GOT3 (cell line): Measurements from ENCODE around the gene AGT.
"Not testable (repeated sequence)": the region's sequence is repeated elsewhere in the genome, so short reads cannot be mapped to it uniquely, and the experiment has no call there.

Source experiments
- DNase-seq: peaks from one replicate; lab custom pipeline; 2025; ENCODE audit warnings: mixed read lengths; lab: John Stamatoyannopoulos, UW

Gene AGT

GRCh38 chr1:230691615-230692014, 22.3 kb downstream of the AGT start:
- DNase-seq = no peak

- no peak for DNase-seq
Observed at GRCh38 chr1:230690101-230690500, 23.8 kb downstream of the AGT start.

GRCh38 chr1:230686747-230687146, 27.2 kb downstream of the AGT start:
- DNase-seq = no peak

GRCh38 chr1:230684998-230685397, 28.9 kb downstream of the AGT start:
- no peak for DNase-seq

- no peak for DNase-seq
Observed at GRCh38 chr1:230684146-230684545, 29.8 kb downstream of the AGT start.

GRCh38 chr1:230682882-230683610, 30.9 kb downstream of the AGT start:
- no peak for DNase-seq

- no peak for DNase-seq
Observed at GRCh38 chr1:230682274-230682673, 31.6 kb downstream of the AGT start.

GRCh38 chr1:230681599-230681998, 32.3 kb downstream of the AGT start:
- no peak for DNase-seq

- no peak for DNase-seq
Observed at GRCh38 chr1:230680300-230681025, 33.5 kb downstream of the AGT start.

- DNase-seq = no peak
Observed at GRCh38 chr1:230679825-230680224, 34.1 kb downstream of the AGT start.

- DNase-seq = no peak
Observed at GRCh38 chr1:230679192-230679591, 34.7 kb downstream of the AGT start.

GRCh38 chr1:230677200-230677599, 36.7 kb downstream of the AGT start:
- DNase-seq = no peak

- no peak for DNase-seq
Observed at GRCh38 chr1:230674581-230674980, 39.3 kb downstream of the AGT start.

GRCh38 chr1:230669543-230669942, 44.4 kb downstream of the AGT start:
- DNase-seq = no peak

- DNase-seq = no peak
Observed at GRCh38 chr1:230668227-230668626, 45.7 kb downstream of the AGT start.

- no peak for DNase-seq
Observed at GRCh38 chr1:230661976-230662375, 51.9 kb downstream of the AGT start.

- no peak for DNase-seq
Observed at GRCh38 chr1:230658691-230659090, 55.2 kb downstream of the AGT start.

- DNase-seq = not testable (repeated sequence)
Observed at GRCh38 chr1:230658103-230658502, 55.8 kb downstream of the AGT start.

- not testable (repeated sequence) for DNase-seq
Observed at GRCh38 chr1:230656719-230657118, 57.2 kb downstream of the AGT start.
